Activated CD4-positive, alpha-beta T cell treated with anti-CD3 and anti-CD28 coated beads, Interleukin-2, Interleukin-4, amounts not matched to agents 100 ng/mL and 50 ng/mL, durations not matched to agents 16 hours and 8 hours (primary cell): Measurements from ENCODE around the gene CHD6.

Source experiments
- DNase-seq: peaks from one replicate; pipeline ENCODE4 v3.0.0-alpha.2; 2020; ENCODE audit warnings: low spot score

The CHD6 gene

GRCh38 chr20:41463567-41463966 is 154.6 kb downstream of the CHD6 start:
- no peak for DNase-seq

- DNase-seq = peak; percentile 57
Measured at GRCh38 chr20:41462372-41463161, 155.6 kb downstream of the CHD6 start.

GRCh38 chr20:41458761-41459160 is 159.4 kb downstream of the CHD6 start:
- DNase-seq = no peak

GRCh38 chr20:41457173-41457857 is 160.9 kb downstream of the CHD6 start:
- no peak for DNase-seq

- no peak for DNase-seq
Measured at GRCh38 chr20:41456351-41456750, 161.8 kb downstream of the CHD6 start.

- DNase-seq = no peak
Measured at GRCh38 chr20:41454250-41454649, 163.9 kb downstream of the CHD6 start.

- no peak for DNase-seq
Measured at GRCh38 chr20:41453010-41453950, 164.9 kb downstream of the CHD6 start.

GRCh38 chr20:41452226-41452625 is 166.0 kb downstream of the CHD6 start:
- DNase-seq = no peak

GRCh38 chr20:41447006-41447405 is 171.2 kb downstream of the CHD6 start:
- DNase-seq = no peak

- no peak for DNase-seq
Measured at GRCh38 chr20:41446456-41446855, 171.7 kb downstream of the CHD6 start.

- no peak for DNase-seq
Measured at GRCh38 chr20:41444821-41445220, 173.4 kb downstream of the CHD6 start.

GRCh38 chr20:41443691-41444090 is 174.5 kb downstream of the CHD6 start:
- DNase-seq = no peak

- no peak for DNase-seq
Measured at GRCh38 chr20:41440882-41441281, 177.3 kb downstream of the CHD6 start.

GRCh38 chr20:41437836-41438235 is 180.3 kb downstream of the CHD6 start:
- DNase-seq = no peak

- DNase-seq = peak; percentile 47
Measured at GRCh38 chr20:41436679-41437078, 181.5 kb downstream of the CHD6 start.

- no peak for DNase-seq
Measured at GRCh38 chr20:41433203-41433602, 185.0 kb downstream of the CHD6 start.

GRCh38 chr20:41432746-41433145 is 185.4 kb downstream of the CHD6 start:
- DNase-seq = peak; percentile 19

GRCh38 chr20:41428285-41428684 is 189.9 kb downstream of the CHD6 start:
- peak; percentile 47 for DNase-seq

- no peak for DNase-seq
Measured at GRCh38 chr20:41427833-41428232, 190.3 kb downstream of the CHD6 start.

- no peak for DNase-seq
Measured at GRCh38 chr20:41426976-41427375, 191.2 kb downstream of the CHD6 start.

- no peak for DNase-seq
Measured at GRCh38 chr20:41426086-41426830, 191.9 kb downstream of the CHD6 start.
